Measurements from ENCODE around the gene PLBD1.

Gene PLBD1

DNA sequence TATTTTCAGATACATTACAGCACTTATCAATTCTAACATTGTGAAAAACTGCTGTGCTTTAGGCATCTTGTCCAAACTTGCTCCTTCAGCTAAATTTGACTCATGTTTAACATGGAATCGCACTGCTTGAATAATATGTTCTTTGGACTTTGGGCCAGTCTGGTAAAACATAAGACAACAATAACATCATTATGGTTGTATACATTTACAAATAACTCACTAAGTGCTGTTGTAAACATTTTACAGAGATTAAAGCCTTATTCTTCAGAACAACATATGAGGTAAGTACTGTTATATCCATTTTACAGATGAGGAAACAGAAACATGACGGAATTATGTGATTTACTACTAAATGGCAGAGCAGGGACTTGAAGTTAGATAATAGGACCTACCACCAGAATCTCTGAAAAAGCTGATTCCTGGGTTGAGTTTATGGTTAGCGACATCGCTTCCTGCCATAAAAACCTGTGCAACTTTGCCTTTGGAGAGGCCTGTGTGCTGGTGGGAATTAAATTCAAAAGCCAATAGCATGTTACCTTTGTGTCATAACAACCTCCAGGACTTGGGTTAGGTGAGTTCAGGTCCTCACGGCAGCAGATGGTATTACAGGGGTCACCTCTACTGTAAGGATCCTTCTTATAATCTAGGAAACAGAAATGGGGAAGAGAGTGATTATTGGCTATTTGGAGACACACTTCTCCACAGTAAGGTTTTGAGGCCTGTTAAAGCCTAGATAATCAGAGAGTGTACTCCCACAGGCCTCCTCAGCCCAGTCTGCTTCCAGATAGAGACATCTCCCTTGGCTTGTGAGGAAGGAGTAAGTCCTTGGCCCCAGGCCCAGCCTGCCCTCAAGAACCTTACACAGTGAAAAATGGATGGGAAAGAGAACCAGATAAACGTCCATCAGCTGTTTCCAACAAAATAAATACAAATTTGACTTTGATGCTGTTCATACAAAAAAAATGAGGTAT lies 61.8 kb downstream of the PLBD1 start:
- H3K9me3 ChIP-seq (ENCODE audit: low read depth, low read length): no peaks in the 10 kb centered on the region
- no peak overlapping the region for H3K4me3 ChIP-seq
- peaks cover 14% of the 10 kb centered on the region for H3K36me3 ChIP-seq (ENCODE audit: insufficient read depth, low read length)
- no peak overlapping the region for H3K27ac ChIP-seq
- TF ChIP-seq POLR2AphosphoS5 (IDR thresholded peaks at IDR 0.05; ENCODE audit: borderline replicate concordance, low read depth, low read length): no peak
- TF ChIP-seq FOXP2 (optimal IDR thresholded peaks at IDR 0.05; ENCODE audit: control extremely low read depth, extremely low read length, insufficient read depth): no peak
- no peak for TF ChIP-seq EZH2 (IDR thresholded peaks at IDR 0.05)
- H3K9ac ChIP-seq (ENCODE audit: insufficient read length): no peak overlapping the region
- no peak for DNase-seq (ENCODE audit: low read depth, low spot score)

DNA sequence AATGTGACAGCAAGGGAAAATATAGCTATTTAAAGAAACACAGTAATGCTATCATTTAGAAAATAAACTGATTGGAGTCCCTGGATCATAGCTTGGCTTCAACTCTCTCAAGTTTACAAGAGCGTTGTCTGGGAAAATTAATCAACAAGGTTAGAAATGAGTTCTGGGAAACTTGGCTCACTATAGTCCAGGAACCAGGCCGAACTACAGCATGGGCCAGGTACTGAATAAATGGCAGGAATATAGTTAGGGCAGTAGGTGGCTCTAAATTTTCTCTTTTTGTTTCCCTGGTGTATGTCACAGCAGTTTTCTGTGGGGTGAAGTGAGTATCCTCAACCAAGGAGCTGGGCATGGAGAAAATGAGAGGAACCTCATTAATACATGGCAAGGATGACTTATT lies 72.4 kb downstream of the PLBD1 start:
- Histone ChIP-seq H3K36me3 (ENCODE audit: insufficient read depth, low read length) (peaks cover 71% of the 10 kb centered on the region), H3K9ac (ENCODE audit: insufficient read length) (no peak overlapping the region), H3K9me3 (ENCODE audit: low read depth, low read length) (no peaks in the 10 kb centered on the region), H3K4me3 (no peak overlapping the region), H3K27ac (no peak overlapping the region)
- TF ChIP-seq FOXP2 (optimal IDR thresholded peaks at IDR 0.05; ENCODE audit: control extremely low read depth, extremely low read length, insufficient read depth) (no peak), POLR2AphosphoS5 (IDR thresholded peaks at IDR 0.05; ENCODE audit: borderline replicate concordance, low read depth, low read length) (no peak), EZH2 (IDR thresholded peaks at IDR 0.05) (no peak)
- DNase-seq (ENCODE audit: low read depth, low spot score): no peak

DNA sequence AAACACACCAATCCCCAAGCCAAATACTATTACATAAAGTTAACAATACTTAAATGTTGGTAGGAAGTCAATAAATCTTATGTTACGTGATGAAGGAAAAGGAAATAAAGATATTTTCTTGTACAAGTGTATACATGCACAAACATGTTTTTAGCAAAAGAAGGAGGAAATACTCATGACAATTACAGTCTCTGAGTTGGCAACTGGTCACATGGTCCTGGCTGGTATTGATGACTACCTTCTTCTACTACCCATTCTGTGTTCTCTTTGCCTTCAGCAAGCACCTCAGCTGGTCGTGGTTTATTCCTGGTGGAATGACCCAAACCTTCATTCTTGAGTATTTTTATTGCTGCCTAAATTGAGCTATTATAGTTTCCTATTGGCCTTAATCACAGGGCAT lies 84.8 kb downstream of the PLBD1 start:
- peaks cover 72% of the 10 kb centered on the region for H3K36me3 ChIP-seq (ENCODE audit: insufficient read depth, low read length)
- H3K9ac ChIP-seq (ENCODE audit: insufficient read length): no peak overlapping the region
- no peak overlapping the region for H3K27ac ChIP-seq
- TF ChIP-seq EZH2 (IDR thresholded peaks at IDR 0.05) (no peak), POLR2AphosphoS5 (IDR thresholded peaks at IDR 0.05; ENCODE audit: borderline replicate concordance, low read depth, low read length) (no peak), FOXP2 (optimal IDR thresholded peaks at IDR 0.05; ENCODE audit: control extremely low read depth, extremely low read length, insufficient read depth) (no peak)
- no peak overlapping the region for H3K4me3 ChIP-seq
- no peaks in the 10 kb centered on the region for H3K9me3 ChIP-seq (ENCODE audit: low read depth, low read length)
- no peak for DNase-seq (ENCODE audit: low read depth, low spot score)

DNA sequence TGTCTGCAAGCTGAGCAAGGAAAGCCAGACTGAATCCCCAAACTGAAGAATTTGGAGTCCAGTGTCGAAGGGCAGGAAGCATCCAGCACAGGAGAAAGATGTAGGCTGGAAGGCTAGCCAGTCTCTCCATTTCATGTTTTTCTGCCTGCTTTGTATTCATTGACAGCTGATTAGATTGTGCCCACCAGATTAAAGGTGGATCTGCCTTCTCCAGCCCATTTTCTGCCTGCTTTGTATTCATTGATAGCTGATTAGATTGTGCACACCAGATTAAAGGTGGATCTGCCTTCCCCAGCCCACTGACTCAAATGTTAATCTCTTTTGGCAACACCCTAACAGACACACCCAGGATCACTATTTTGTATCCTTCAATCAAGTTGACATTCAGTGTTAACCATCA lies 85.3 kb downstream of the PLBD1 start:
- H3K36me3 ChIP-seq (ENCODE audit: insufficient read depth, low read length): peaks cover 74% of the 10 kb centered on the region
- no peak for TF ChIP-seq FOXP2 (optimal IDR thresholded peaks at IDR 0.05; ENCODE audit: control extremely low read depth, extremely low read length, insufficient read depth)
- TF ChIP-seq EZH2 (IDR thresholded peaks at IDR 0.05): no peak
- TF ChIP-seq POLR2AphosphoS5 (IDR thresholded peaks at IDR 0.05; ENCODE audit: borderline replicate concordance, low read depth, low read length): no peak
- no peak overlapping the region for H3K9ac ChIP-seq (ENCODE audit: insufficient read length)
- DNase-seq (ENCODE audit: low read depth, low spot score): no peak
- no peaks in the 10 kb centered on the region for H3K9me3 ChIP-seq (ENCODE audit: low read depth, low read length)
- no peak overlapping the region for H3K27ac ChIP-seq
- no peak overlapping the region for H3K4me3 ChIP-seq

DNA sequence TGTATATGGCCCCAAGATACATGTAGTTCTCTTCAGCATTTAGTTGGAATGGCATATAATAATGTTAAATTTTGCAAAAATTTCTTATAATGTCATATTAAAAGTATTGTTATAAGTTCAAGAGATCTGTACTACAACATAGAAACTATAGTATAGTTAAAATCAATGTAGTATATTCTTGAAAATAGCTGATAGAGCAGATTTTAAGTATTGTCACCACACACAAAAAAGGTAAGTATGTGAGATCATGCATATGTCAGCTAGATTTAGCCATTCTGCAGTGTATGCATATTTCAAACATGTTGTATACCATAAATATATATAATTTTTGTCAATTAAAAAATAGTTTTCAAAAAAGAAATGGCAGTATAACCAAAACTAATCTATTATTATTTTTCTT lies 86.5 kb downstream of the PLBD1 start:
- no peaks in the 10 kb centered on the region for H3K9me3 ChIP-seq (ENCODE audit: low read depth, low read length)
- no peak overlapping the region for H3K4me3 ChIP-seq
- H3K9ac ChIP-seq (ENCODE audit: insufficient read length): no peak overlapping the region
- TF ChIP-seq POLR2AphosphoS5 (IDR thresholded peaks at IDR 0.05; ENCODE audit: borderline replicate concordance, low read depth, low read length) (no peak), EZH2 (IDR thresholded peaks at IDR 0.05) (no peak), FOXP2 (optimal IDR thresholded peaks at IDR 0.05; ENCODE audit: control extremely low read depth, extremely low read length, insufficient read depth) (no peak)
- H3K27ac ChIP-seq: no peak overlapping the region
- DNase-seq (ENCODE audit: low read depth, low spot score): no peak
- peaks cover 79% of the 10 kb centered on the region for H3K36me3 ChIP-seq (ENCODE audit: insufficient read depth, low read length)

DNA sequence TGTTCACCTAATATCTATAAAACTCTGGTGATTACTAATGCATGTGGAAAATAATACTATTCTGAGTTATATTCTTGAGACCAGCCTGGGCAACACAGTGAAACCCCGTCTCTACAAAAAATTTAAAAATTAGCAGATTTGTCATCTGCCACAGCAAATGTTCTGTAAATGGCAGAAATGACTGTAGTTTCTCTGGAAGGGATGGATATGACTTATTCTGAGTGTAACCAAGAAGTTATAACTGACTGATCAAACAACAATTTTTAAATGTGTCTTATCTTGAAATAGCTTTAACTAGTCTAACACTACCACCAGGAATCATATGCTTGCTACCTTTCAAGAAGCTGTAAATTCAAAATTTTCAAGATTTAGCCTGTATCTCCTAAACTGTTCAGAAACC lies 88.7 kb downstream of the PLBD1 start:
- H3K36me3 ChIP-seq (ENCODE audit: insufficient read depth, low read length): peaks cover 89% of the 10 kb centered on the region

DNA sequence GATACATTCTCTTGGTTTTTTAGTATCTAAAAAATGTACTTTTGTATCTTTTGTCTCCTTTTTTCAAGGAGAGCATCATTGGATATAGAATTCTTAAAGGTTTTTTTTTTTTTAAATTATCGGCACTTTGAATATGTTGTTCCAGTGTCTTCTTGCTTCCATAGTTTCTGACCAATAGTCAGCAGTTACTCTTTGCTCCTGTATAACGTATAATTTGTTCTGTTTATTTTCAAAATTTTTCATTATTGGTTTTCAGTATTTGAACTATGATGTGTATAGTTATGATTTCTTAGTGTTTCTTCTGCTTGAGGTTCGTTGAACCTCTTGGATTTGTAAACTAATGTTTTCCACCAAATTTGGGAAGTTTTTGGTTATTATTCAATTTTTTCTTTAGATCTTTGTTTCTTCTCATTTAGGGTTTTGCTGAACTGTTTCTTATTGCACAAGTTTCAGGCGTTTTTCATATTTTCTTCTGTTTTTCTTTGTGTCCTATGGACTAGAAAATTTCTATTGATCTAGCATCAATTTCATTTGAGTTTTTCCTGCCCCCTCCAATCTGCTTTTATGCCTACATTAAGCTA lies 93.9 kb downstream of the PLBD1 start:
- Histone ChIP-seq H3K9me3 (ENCODE audit: low read depth, low read length) (peaks cover 19% of the 10 kb centered on the region), H3K27ac (no peak overlapping the region), H3K9ac (ENCODE audit: insufficient read length) (no peak overlapping the region), H3K36me3 (ENCODE audit: insufficient read depth, low read length) (peaks cover 80% of the 10 kb centered on the region), H3K4me3 (no peak overlapping the region)
- DNase-seq (ENCODE audit: low read depth, low spot score): peak; percentile 10
- no peak for TF ChIP-seq POLR2AphosphoS5 (IDR thresholded peaks at IDR 0.05; ENCODE audit: borderline replicate concordance, low read depth, low read length)
- no peak for TF ChIP-seq EZH2 (IDR thresholded peaks at IDR 0.05)
- no peak for TF ChIP-seq FOXP2 (optimal IDR thresholded peaks at IDR 0.05; ENCODE audit: control extremely low read depth, extremely low read length, insufficient read depth)

More for the DNA sequence above, 88.7 kb downstream of the PLBD1 start:
- H3K9ac ChIP-seq (ENCODE audit: insufficient read length): no peak overlapping the region
- H3K27ac ChIP-seq: no peak overlapping the region
- TF ChIP-seq FOXP2 (optimal IDR thresholded peaks at IDR 0.05; ENCODE audit: control extremely low read depth, extremely low read length, insufficient read depth): no peak
- TF ChIP-seq EZH2 (IDR thresholded peaks at IDR 0.05): no peak
- no peak for TF ChIP-seq POLR2AphosphoS5 (IDR thresholded peaks at IDR 0.05; ENCODE audit: borderline replicate concordance, low read depth, low read length)
- H3K9me3 ChIP-seq (ENCODE audit: low read depth, low read length): peaks cover 13% of the 10 kb centered on the region
- DNase-seq (ENCODE audit: low read depth, low spot score): no peak
- no peak overlapping the region for H3K4me3 ChIP-seq

DNA sequence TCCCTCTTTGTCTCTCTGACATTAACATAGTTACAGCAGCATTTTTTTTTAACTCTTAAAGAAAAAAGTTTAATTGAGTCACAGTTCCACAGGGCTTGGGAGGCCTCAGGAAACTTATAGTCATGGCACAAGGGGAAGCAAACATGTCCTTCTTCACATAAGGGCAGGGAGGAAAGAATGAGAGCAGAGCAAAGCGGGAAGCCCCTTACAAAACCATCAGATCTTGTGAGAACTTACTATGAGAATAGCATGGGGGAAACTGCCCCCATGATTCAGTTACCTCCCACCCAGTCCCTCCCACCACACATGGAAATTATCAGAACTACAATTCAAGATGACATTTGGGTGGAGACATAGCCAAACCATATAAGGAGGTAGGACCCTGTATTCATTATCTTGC lies 96.2 kb downstream of the PLBD1 start:
- no peak for DNase-seq (ENCODE audit: low read depth, low spot score)
- TF ChIP-seq EZH2 (IDR thresholded peaks at IDR 0.05) (no peak), POLR2AphosphoS5 (IDR thresholded peaks at IDR 0.05; ENCODE audit: borderline replicate concordance, low read depth, low read length) (no peak), FOXP2 (optimal IDR thresholded peaks at IDR 0.05; ENCODE audit: control extremely low read depth, extremely low read length, insufficient read depth) (no peak)
- no peak overlapping the region for H3K4me3 ChIP-seq
- H3K27ac ChIP-seq: no peak overlapping the region
- H3K9me3 ChIP-seq (ENCODE audit: low read depth, low read length): peaks cover 19% of the 10 kb centered on the region
- H3K9ac ChIP-seq (ENCODE audit: insufficient read length): no peak overlapping the region
- H3K36me3 ChIP-seq (ENCODE audit: insufficient read depth, low read length): peaks cover 78% of the 10 kb centered on the region

Data from SK-N-MC (cell line).